Stimulated activated CD8-positive, alpha-beta memory T cell treated with anti-CD3 and anti-CD28 coated beads, Interleukin-12 subunit alpha, Interleukin-12 subunit beta, amount 100 ng/mL, for 1 hour (primary cell): Measurements from ENCODE around the gene LDAH.

Experiments used
- DNase-seq: peaks from one replicate; pipeline ENCODE4 v3.0.0-alpha.2; 2020; ENCODE audit warnings: low read depth

The LDAH gene

GRCh38 chr2:20682167-20682920 lies 140.6 kb downstream of the LDAH start:
- DNase-seq = no peak

- no peak for DNase-seq
Measured at GRCh38 chr2:20680744-20681375, 142.0 kb downstream of the LDAH start.

GRCh38 chr2:20678780-20679179 lies 144.1 kb downstream of the LDAH start:
- DNase-seq = no peak

- DNase-seq = no peak
Measured at GRCh38 chr2:20678086-20678395, 144.9 kb downstream of the LDAH start.

GRCh38 chr2:20677301-20678085 lies 145.4 kb downstream of the LDAH start:
- no peak for DNase-seq

GRCh38 chr2:20676353-20677215 lies 146.3 kb downstream of the LDAH start:
- DNase-seq = no peak

GRCh38 chr2:20675701-20676352 lies 147.1 kb downstream of the LDAH start:
- no peak for DNase-seq

GRCh38 chr2:20674974-20675679 lies 147.8 kb downstream of the LDAH start:
- no peak for DNase-seq

GRCh38 chr2:20674309-20674965 lies 148.5 kb downstream of the LDAH start:
- no peak for DNase-seq

- no peak for DNase-seq
Measured at GRCh38 chr2:20673686-20674308, 149.1 kb downstream of the LDAH start.

GRCh38 chr2:20672201-20672951 lies 150.5 kb downstream of the LDAH start:
- no peak for DNase-seq

GRCh38 chr2:20671736-20672080 lies 151.2 kb downstream of the LDAH start:
- no peak for DNase-seq

GRCh38 chr2:20671036-20671735 lies 151.7 kb downstream of the LDAH start:
- DNase-seq = no peak

- DNase-seq = no peak
Measured at GRCh38 chr2:20670315-20671035, 152.4 kb downstream of the LDAH start.

GRCh38 chr2:20669562-20670314 lies 153.2 kb downstream of the LDAH start:
- DNase-seq = no peak

- no peak for DNase-seq
Measured at GRCh38 chr2:20668871-20669475, 153.9 kb downstream of the LDAH start.

GRCh38 chr2:20668451-20668850 lies 154.4 kb downstream of the LDAH start:
- DNase-seq = no peak
